Renal cortex interstitium (tissue), 11 donors: ENCODE data around the gene PRRT1. TPM values are rescaled to one million over a fixed set of nuclear protein-coding genes. Genes with fewer than 3 reads are reported as not detected.
"Not testable (repeated sequence)": the region's sequence is repeated elsewhere in the genome, so short reads cannot be mapped to it uniquely, and the experiment has no call there.

Source experiments
- DNase-seq, 11 donors: peaks; one replicate each; pipeline ENCODE4 v3.0.0-alpha.2; 2013; ENCODE audit warnings: low read depth in 9 of 11, low spot score in 4 of 11; ENCODE audit errors: extremely low read depth in 1 of 11
- polyA plus RNA-seq, 3 donors: library from polyadenylated mRNA; unstranded; fragments of 120-200 nt; gene quantifications; one replicate each; pipeline ENCODE4 v1.2.1, GENCODE V29; 2013; ENCODE audit not compliant: insufficient read length in 3 of 3

The PRRT1 gene
- polyA plus RNA-seq, 3 donors = 2.4 to 4.2 (median 2.6) TPM

GRCh38 chr6:32163559-32164258 is 12.0 kb upstream of the PRRT1 start:
- DNase-seq = no peak

DNA sequence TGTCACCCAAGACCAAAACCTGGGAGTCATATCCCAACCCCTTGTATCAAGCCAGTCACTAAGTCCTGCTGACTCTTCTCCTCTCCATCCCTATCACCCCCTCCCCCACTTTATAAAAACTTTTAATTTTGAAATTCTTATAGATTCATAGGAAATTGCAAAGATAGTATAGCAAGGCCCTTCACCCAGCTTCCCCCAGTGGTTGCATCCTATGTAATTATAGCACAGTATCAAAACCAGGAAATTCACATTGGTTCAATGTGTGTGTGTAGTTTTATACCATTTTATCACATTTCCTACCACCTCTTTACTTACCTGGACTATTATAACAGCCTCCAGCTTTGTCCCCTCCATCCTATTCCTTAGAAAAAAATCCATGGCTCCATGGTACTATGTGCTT is 6.3 kb upstream of the PRRT1 start:
- no peak for DNase-seq

- DNase-seq = no peak
Measured at GRCh38 chr6:32156891-32157290, 5.2 kb upstream of the PRRT1 start.

DNA sequence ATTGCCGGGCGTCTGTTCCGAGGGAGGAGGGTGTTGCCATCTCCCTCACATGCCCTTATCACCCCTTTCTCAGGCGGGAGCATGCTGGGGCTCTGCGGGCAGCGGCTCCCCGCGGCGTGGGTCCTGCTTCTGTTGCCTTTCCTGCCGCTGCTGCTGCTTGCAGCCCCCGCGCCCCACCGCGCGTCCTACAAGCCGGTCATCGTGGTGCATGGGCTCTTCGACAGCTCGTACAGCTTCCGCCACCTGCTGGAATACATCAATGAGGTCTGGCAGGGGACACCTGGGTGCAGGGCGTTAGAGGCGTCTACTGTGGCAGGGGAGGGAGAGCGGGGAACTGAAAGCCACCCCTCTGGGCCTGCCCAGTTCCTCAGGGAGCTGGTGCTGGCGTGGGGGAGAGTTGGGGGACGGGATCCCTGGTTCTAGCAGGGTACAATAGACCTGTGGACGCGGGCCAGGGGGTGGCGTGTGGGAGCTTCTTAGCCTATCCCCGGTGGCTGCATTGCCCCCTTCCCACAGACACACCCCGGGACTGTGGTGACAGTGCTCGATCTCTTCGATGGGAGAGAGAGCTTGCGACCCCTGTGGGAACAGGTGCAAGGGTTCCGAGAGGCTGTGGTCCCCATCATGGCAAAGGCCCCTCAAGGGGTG is 2.9 kb upstream of the PRRT1 start:
- DNase-seq = peak in 2 of 11 donors; percentile 73 to 82

GRCh38 chr6:32153564-32154513 is 2.1 kb upstream of the PRRT1 start, which contains the start of gene PPT2:
PPT2 (plus strand) TSS chr6:32154141; CDS start chr6:32154595, 454 bp downstream.
- peak; percentile 89 to 95 (median 91) for DNase-seq

- DNase-seq = no peak
Measured at GRCh38 chr6:32152769-32153563, 1.2 kb upstream of the PRRT1 start.

DNA sequence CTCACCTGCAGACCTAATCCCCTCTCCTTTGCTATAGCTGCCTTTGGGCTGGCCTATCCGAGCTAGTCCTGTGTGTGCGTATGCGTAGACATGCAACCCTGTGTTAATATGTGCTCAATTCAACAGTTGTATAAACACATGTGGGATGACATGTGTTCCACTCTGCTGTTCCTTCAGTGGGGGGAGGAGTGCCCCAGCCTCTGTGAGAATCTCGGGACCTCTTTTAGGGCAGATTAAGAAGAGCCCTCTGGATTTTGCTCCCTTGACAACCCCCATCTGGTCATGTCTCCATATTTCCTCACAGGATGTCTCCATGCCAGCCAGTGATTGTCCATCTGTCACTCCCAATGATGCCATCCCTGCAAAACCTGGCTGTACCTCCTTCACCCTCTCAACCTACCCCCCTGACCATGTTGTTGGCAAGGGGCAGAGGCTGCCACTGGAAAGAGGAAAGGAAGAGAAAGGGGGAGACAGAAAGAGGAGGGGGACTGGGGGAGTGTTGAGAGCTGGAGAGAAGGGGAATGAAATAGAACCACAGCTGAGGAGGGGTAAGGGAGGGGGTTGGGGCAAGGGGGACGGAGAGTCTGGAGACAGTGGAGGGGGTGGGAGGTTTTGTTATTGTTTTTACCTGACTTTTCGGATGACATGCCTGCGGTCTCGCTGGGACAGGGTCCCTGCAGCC is 417 bp downstream of the PRRT1 start:
- DNase-seq = no peak

- no peak for DNase-seq
Measured at GRCh38 chr6:32149932-32150870, 1.5 kb downstream of the PRRT1 start.

DNA sequence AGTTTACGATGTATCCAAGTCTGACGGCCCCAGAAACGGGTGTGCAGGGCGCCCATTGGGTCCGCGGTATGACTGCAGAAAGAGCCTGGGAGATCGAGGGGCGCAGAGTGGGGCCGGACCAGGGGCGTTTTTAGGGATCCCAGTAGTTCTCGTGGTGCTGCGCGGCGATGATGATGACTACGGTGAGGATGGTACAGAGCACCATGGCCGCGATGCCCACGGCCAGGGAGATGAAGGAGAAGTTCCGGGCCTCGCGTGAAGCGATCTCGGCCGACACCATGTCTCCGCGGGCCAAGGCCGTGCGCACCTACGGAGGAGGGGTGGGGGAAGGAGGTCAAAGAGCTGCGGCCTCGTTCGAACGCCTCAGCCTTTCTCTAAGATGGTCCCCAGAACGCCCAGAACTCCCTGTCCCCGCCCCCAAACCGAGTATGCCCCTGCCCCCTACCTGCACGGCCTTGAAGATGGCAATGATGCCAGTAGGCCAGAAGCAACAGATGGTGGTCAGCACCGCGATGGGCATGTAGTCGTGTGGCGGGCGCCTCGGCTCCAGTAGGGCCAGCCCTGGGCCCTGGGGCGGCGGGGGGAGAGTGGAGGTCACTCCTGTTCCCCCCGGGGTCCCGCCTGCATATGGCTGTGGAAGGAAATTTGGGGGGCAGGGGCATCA is 2.5 kb downstream of the PRRT1 start:
- no peak for DNase-seq

DNA sequence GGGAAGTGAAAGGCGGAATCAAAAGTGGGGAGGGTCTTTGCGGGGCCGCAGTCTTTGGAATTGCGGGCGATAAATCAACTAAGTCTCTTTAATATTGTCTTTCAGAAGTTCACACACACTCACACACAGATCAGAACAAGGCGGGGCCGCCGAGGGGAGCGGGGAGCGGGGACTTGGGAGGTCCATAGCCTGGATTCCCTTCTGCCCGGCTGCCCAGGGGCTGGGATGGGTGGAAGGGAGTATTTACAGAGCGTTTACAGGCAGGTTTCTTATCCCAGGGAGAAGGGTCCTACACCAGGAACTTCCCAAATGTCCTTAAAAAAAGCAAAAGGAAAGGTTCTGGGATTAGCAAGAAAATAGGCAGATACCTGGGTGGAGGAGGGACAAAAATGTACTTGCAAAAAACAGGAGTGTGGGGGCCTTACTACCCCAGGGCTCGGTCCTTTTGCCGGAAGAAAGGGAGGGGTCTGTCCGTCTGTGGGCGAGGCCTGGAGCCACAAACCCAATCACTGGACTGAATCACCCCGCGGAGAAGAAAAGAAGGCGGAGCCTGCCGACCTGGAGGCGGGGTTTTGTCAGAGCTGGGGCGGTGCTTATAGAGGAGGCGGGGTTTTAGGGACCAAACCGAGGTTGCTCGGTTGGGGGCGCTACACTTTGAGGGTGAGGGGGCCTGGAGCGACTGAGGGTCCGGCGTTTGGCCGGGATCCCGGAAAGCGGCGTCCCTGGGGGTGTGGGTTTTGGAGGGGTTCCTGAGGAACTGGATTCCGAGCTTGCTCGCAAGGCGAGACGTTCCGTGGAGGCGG is 3.2 kb downstream of the PRRT1 start:
- DNase-seq = peak in 7 of 11 donors; percentile 57 to 83 (median 66)

GRCh38 chr6:32147401-32148132 is 4.2 kb downstream of the PRRT1 start:
- no peak for DNase-seq

- DNase-seq = no peak
Measured at GRCh38 chr6:32146687-32147086, 5.1 kb downstream of the PRRT1 start.

DNA sequence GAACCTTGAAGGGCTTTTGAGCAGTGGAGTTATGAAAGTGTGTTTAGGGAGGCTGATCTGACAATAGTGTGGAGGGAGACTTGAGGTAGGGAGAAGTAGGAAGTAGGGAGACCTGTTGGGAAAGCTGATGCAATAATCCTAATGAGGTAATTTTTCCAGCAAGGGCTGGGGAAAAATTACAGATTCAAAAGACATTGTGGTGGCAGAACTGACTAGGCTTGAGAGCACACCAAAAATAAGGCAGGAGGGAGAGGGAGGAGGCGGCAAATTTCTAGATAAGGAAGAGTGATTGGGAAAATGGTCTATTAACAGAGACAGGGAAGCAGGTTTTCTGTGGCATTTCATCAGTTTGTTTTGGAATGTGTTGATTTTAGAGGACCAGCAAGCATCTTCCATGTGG is 5.5 kb downstream of the PRRT1 start:
- DNase-seq = no peak

DNA sequence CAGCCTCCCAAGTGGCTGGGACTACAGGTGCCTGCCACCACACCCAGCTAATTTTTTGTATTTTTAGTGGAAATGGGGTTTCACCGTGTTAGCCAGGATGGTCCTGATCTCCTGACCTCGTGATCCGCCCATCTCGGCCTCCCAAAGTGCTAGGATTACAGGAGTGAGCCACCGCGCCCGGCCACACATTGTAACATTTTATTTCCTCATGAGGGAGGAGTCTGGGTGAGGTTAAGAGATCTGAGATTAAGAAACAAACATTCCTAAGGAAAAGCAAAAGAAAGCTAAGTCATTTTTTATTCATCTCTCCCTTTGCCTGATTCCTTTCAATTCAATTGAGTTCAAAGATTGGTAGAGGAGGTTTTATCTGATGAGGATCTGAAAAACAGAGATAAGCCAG is 7.5 kb downstream of the PRRT1 start:
- DNase-seq = not testable (repeated sequence)

GRCh38 chr6:32140420-32141046 is 11.2 kb downstream of the PRRT1 start:
- DNase-seq = no peak
